ENCODE measurements around the gene SRCAP. TPM values are rescaled to one million over a fixed set of nuclear protein-coding genes. Genes with fewer than 3 reads are reported as not detected.
A peak's percentile ranks its signal among the peaks of the same experiment; 100 is the strongest.

SRCAP gene
- total RNA-seq, 1 experiment from 2014 or later, result 116 TPM

- Histone ChIP-seq H3F3A (ENCODE audit: insufficient read depth, low read depth) (peaks cover 10% of the 10 kb centered on the region; the same call in 1 of the 2 replicates), H3K27me3 (ENCODE audit: insufficient read depth, low read depth) (no peaks in the 10 kb centered on the region), H3K4me3 (peak within 1 kb of the TSS; percentile 72), H3K9me3 (ENCODE audit: insufficient read depth, low read depth) (no peaks in the 10 kb centered on the region), H3K36me3 (ENCODE audit: low read depth) (no peaks in the 10 kb centered on the region), H3K27ac (peak within 1 kb of the TSS; percentile 56), H3K9me2 (ENCODE audit: insufficient read depth) (no peaks in the 10 kb centered on the region), H3K4me1 (replicated peaks; ENCODE audit: insufficient read depth) (peaks cover 6% of the 10 kb centered on the region; the same call in 1 of the 2 replicates), H3K79me2 (ENCODE audit: low read depth) (peaks cover 12% of the 10 kb centered on the region), H4K20me1 (ENCODE audit: insufficient read depth) (no peaks in the 10 kb centered on the region), H3K4me2 (peak within 1 kb of the TSS; percentile 86), H2AFZ (peak within 1 kb of the TSS; percentile 97)
- peak; percentile 97 to 100 for DNase-seq
- TF ChIP-seq EZH2 (IDR thresholded peaks at IDR 0.05; ENCODE audit: low read depth) (no peak), CTCF (conservative IDR thresholded peaks at IDR 0.05) (no peak)
- intact Hi-C loops (cut with micrococcal nuclease; ENCODE audit: unreplicated experiment), result loop anchor here (5.0 to 10.0 kb wide), 3 partner anchors 247 to 804 kb away; partner anchors contain the start of genes ARMC5, CTF1, TBX6 and YPEL3
- BruUV-seq (replicated peaks), result no TSS peak
- CTCF ChIA-PET, result interaction anchor here (0.6 to 1.2 kb wide), 3 partner anchors 17 to 280 kb away, joined by 5 to 8 read pairs (median 6); partner anchors contain the start of gene DCTPP1
- POLR2A ChIA-PET (ENCODE audit: unreplicated experiment), result interaction anchor here (0.6 to 1.0 kb wide), 5 partner anchors 8 to 677 kb away, joined by 3 to 15 read pairs (median 5); partner anchors contain the start of genes FBRS and TAOK2
These were observed 48.4 kb upstream of the SRCAP start, which contains the start of gene PRR14 for GRCh38 chr16:30650369-30651123. TSS of gene PRR14 (plus strand) at chr16:30650960. CDS start at chr16:30651646, 686 bp downstream.

GRCh38 chr16:30651124-30652004, 47.6 kb upstream of the SRCAP start:
- intact Hi-C loops (cut with micrococcal nuclease; ENCODE audit: unreplicated experiment), result loop anchor here (5.0 to 10.0 kb wide), 3 partner anchors 246 to 803 kb away; partner anchors contain the start of genes ARMC5, CTF1, TBX6 and YPEL3
- H3K27ac ChIP-seq, result peak overlapping the region; percentile 56
- no TSS peak for BruUV-seq (replicated peaks)
- ChIA-PET CTCF (interaction anchor here (0.7 to 1.2 kb wide), 3 partner anchors 17 to 222 kb away, joined by 3 to 6 read pairs (median 5); partner anchors contain the start of gene DCTPP1), POLR2A (ENCODE audit: unreplicated experiment) (interaction anchor here (0.6 to 0.8 kb wide), 2 partner anchors 466 to 678 kb away, joined by 3 to 5 read pairs; partner anchors contain the start of gene TAOK2)
- TF ChIP-seq CTCF (conservative IDR thresholded peaks at IDR 0.05) (peak; percentile 72), EZH2 (IDR thresholded peaks at IDR 0.05; ENCODE audit: low read depth) (no peak)
- H3K4me3 ChIP-seq, result peak overlapping the region; percentile 72
- peak overlapping the region; percentile 86 for H3K4me2 ChIP-seq
- no peaks in the 10 kb centered on the region for H3K27me3 ChIP-seq (ENCODE audit: insufficient read depth, low read depth)
- H4K20me1 ChIP-seq (ENCODE audit: insufficient read depth), result no peaks in the 10 kb centered on the region
- H3K9me3 ChIP-seq (ENCODE audit: insufficient read depth, low read depth), result no peaks in the 10 kb centered on the region
- H3F3A ChIP-seq (ENCODE audit: insufficient read depth, low read depth), result peaks cover 12% of the 10 kb centered on the region; the same call in 1 of the 2 replicates
- H3K4me1 ChIP-seq (replicated peaks; ENCODE audit: insufficient read depth), result peaks cover 6% of the 10 kb centered on the region; the same call in 1 of the 2 replicates
- H2AFZ ChIP-seq, result peak overlapping the region; percentile 97
- H3K36me3 ChIP-seq (ENCODE audit: low read depth), result no peaks in the 10 kb centered on the region
- DNase-seq, result peak; percentile 45 to 82
- no peaks in the 10 kb centered on the region for H3K9me2 ChIP-seq (ENCODE audit: insufficient read depth)
- peaks cover 12% of the 10 kb centered on the region for H3K79me2 ChIP-seq (ENCODE audit: low read depth)

GRCh38 chr16:30652005-30652296, 47.0 kb upstream of the SRCAP start:
- no peaks in the 10 kb centered on the region for H3K27me3 ChIP-seq (ENCODE audit: insufficient read depth, low read depth)
- H3K4me2 ChIP-seq, result peak overlapping the region; percentile 86
- CTCF ChIA-PET, result interaction anchor here (0.7 kb wide), 1 partner anchor 125 kb away, joined by 3 read pairs; no protein-coding TSS in a partner anchor
- no peak overlapping the region for H3K27ac ChIP-seq
- H4K20me1 ChIP-seq (ENCODE audit: insufficient read depth), result no peaks in the 10 kb centered on the region
- H3K9me2 ChIP-seq (ENCODE audit: insufficient read depth), result no peaks in the 10 kb centered on the region
- peaks cover 18% of the 10 kb centered on the region for H3F3A ChIP-seq (ENCODE audit: insufficient read depth, low read depth)
- peaks cover 10% of the 10 kb centered on the region for H3K4me1 ChIP-seq (replicated peaks; ENCODE audit: insufficient read depth)
- H3K4me3 ChIP-seq, result peak overlapping the region; percentile 72
- TF ChIP-seq CTCF (conservative IDR thresholded peaks at IDR 0.05) (no peak), EZH2 (IDR thresholded peaks at IDR 0.05; ENCODE audit: low read depth) (no peak)
- POLR2A ChIA-PET (ENCODE audit: unreplicated experiment), result no interaction called here
- intact Hi-C loops (cut with micrococcal nuclease; ENCODE audit: unreplicated experiment), result loop anchor here (5.0 to 10.0 kb wide), 3 partner anchors 245 to 803 kb away; partner anchors contain the start of genes ARMC5, CTF1, TBX6 and YPEL3
- DNase-seq, result no peak
- no peaks in the 10 kb centered on the region for H3K36me3 ChIP-seq (ENCODE audit: low read depth)
- no TSS peak for BruUV-seq (replicated peaks)
- H3K79me2 ChIP-seq (ENCODE audit: low read depth), result peaks cover 12% of the 10 kb centered on the region
- peak overlapping the region; percentile 97 for H2AFZ ChIP-seq
- no peaks in the 10 kb centered on the region for H3K9me3 ChIP-seq (ENCODE audit: insufficient read depth, low read depth)

Data from PC-9 (cell line).